Osteoblast (primary cell): ENCODE measurements around the gene GRID1. TPM values are rescaled to one million over a fixed set of nuclear protein-coding genes. Genes with fewer than 3 reads are reported as not detected.

ENCODE experiments used
- DNase-seq: peaks from one replicate; pipeline ENCODE4 v3.0.0; 2011; ENCODE audit warnings: low spot score, mixed read lengths; ENCODE audit not compliant: insufficient read length; ENCODE audit errors: missing footprints
- H2AFZ ChIP-seq: 2 replicates; pipeline ENCODE4 v1.6.0; 2011; ENCODE audit warnings: mild to moderate bottlenecking, low read length
- H3K27ac ChIP-seq: 2 replicates; pipeline ENCODE4 v1.5.1; 2011; ENCODE audit warnings: mild to moderate bottlenecking, low read depth, low read length, moderate library complexity
- H3K27me3 ChIP-seq: 2 replicates; pipeline ENCODE4 v1.6.0; 2012; ENCODE audit warnings: mild to moderate bottlenecking, control low read depth, inconsistent platforms, low read length, moderate library complexity; ENCODE audit not compliant: insufficient read depth
- H3K36me3 ChIP-seq: 2 replicates; pipeline ENCODE4 v1.5.1; 2011; ENCODE audit warnings: mild to moderate bottlenecking, low read length, control low read depth, moderate library complexity; ENCODE audit not compliant: insufficient read depth
- H3K4me1 ChIP-seq: 2 replicates; pipeline ENCODE4 v1.5.1; 2011; ENCODE audit warnings: mild to moderate bottlenecking, low read length, control low read depth, moderate library complexity; ENCODE audit not compliant: insufficient read depth
- H3K4me2 ChIP-seq: 2 replicates; pipeline ENCODE4 v1.6.0; 2011; ENCODE audit warnings: mild to moderate bottlenecking, low read length; ENCODE audit not compliant: insufficient read depth
- H3K4me3 ChIP-seq: fragments of 200-600 bp; sonication (generic); 3 replicates; pipeline ENCODE4 v1.5.1; 2012; ENCODE audit warnings: mild to moderate bottlenecking, low read length, inconsistent platforms; ENCODE audit not compliant: insufficient read depth
- H3K79me2 ChIP-seq: 2 replicates; pipeline ENCODE4 v1.6.0; 2012; ENCODE audit warnings: mild to moderate bottlenecking, low read length, control low read depth, inconsistent platforms; ENCODE audit not compliant: insufficient read depth
- H3K9me3 ChIP-seq: 2 replicates; pipeline ENCODE4 v1.5.1; 2011; ENCODE audit warnings: low read depth, low read length, control low read depth
- H4K20me1 ChIP-seq: 2 replicates; pipeline ENCODE4 v1.6.0; 2012; ENCODE audit warnings: mild to moderate bottlenecking, low read length, control low read depth; ENCODE audit not compliant: insufficient read depth
- CTCF ChIP-seq: IDR thresholded peaks from 2 replicates; pipeline ENCODE4 v1.5.1; 2011; ENCODE audit warnings: mild to moderate bottlenecking, low read depth, low read length, moderate library complexity; ENCODE audit errors: extremely low read depth
- total RNA-seq: library from RNA; depleted of rRNA; stranded (reverse); fragments of >200 nt; gene quantifications from 2 replicates; pipeline ENCODE4 v1.2.3, GENCODE V29; 2012

GRID1 gene
- total RNA-seq, 1 donor, result not detected

GRCh38 chr10:86368046-86368445 is 1.5 kb upstream of the GRID1 start:
- DNase-seq, result no peak
- Histone ChIP-seq H3K79me2 (no peaks in the 10 kb centered on the region), H3K4me2 (no peak overlapping the region), H3K9me3 (no peaks in the 10 kb centered on the region), H3K27ac (no peak overlapping the region), H3K4me3 (no peak overlapping the region), H2AFZ (no peak overlapping the region), H3K27me3 (peaks cover 64% of the 10 kb centered on the region), H3K4me1 (no peaks in the 10 kb centered on the region), H4K20me1 (no peaks in the 10 kb centered on the region), H3K36me3 (no peaks in the 10 kb centered on the region)
- TF ChIP-seq CTCF, result no peak

DNA sequence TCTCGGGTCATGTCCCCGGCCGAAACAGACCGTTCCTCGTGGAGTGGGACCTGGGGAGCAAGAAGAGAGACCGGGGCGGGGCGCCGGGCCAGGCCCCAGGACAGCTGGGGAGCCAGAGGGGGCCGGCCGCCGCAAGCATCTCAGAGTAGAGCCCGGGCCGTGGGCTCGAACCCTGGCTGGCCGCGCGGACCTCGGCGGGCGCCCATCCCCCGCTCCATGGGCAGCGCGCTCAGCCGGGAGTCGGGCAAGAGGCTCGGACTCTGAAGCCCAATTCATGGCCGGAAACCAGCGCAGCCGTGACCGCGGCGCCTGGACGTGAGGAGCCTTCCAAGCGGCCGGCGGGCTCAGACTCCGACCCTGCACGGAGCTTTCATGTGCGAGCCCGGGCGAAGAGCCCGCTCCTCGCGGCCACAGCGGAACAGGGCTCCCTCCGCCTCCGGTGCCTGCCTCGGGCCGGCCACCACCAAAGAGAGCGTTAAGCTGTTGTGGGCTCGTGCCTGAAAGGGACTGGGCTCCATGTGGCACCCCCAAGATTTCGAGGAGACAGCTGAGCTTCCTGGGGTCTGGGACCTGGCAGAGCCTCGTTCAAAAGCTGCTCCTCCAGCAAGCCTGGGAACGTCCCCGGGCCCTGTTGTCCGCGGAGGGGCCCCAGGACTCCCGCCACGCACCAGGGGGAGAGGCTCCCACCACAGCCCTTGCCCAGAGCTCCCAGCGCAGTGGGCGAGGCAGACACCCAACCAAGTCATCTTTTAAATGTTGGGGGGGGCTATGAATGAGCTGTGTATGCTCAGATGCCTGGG is 757 bp upstream of the GRID1 start:
- no peaks in the 10 kb centered on the region for H3K4me1 ChIP-seq
- no peaks in the 10 kb centered on the region for H3K9me3 ChIP-seq
- no peak overlapping the region for H3K27ac ChIP-seq
- DNase-seq, result no peak
- no peaks in the 10 kb centered on the region for H3K36me3 ChIP-seq
- TF ChIP-seq CTCF, result no peak
- no peaks in the 10 kb centered on the region for H3K79me2 ChIP-seq
- H3K4me2 ChIP-seq, result no peak overlapping the region
- H3K4me3 ChIP-seq, result no peak overlapping the region
- no peaks in the 10 kb centered on the region for H4K20me1 ChIP-seq
- peaks cover 65% of the 10 kb centered on the region for H3K27me3 ChIP-seq
- H2AFZ ChIP-seq, result no peak overlapping the region

- Histone ChIP-seq H3K27me3 (peaks cover 63% of the 10 kb centered on the region), H3K27ac (no peak overlapping the region), H3K4me2 (no peak overlapping the region), H2AFZ (no peak overlapping the region), H4K20me1 (no peaks in the 10 kb centered on the region), H3K4me1 (no peaks in the 10 kb centered on the region), H3K36me3 (no peaks in the 10 kb centered on the region), H3K9me3 (no peaks in the 10 kb centered on the region), H3K79me2 (no peaks in the 10 kb centered on the region), H3K4me3 (no peak overlapping the region)
- no peak for DNase-seq
- no peak for TF ChIP-seq CTCF
Observed at GRCh38 chr10:86366902-86367151, 232 bp upstream of the GRID1 start.

DNA sequence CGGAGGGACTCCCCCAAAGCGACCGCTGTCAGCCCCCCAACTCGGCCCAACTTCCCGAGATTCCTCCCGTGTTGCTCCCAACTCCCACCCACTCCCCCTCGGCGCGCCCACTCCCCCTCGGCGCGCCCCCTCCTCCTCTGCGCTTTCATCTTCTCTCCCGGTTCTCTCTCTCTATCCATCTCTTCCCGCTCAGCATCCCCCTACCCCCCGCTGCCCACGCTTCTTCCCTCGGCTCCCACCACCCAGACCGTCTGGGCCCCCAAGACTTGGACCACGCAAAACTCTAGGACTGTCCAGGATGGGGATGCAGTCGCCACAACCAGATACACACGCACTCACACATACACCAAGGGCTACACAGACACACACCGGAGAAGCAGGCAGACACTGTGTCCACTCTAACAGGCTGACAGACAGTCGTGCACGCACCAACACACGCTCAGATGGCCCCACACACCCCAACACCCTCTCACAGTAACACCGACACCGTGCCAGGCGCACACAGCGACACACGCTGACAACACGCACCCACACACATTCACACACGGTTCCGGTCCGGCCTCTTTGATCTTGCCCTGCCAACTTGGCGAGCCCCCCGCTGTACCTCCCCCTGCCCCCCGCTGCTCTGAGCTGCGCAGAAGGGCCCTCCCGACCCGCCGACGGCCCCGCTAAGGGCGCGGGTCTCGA is 1.1 kb downstream of the GRID1 start:
- no peak overlapping the region for H2AFZ ChIP-seq
- no peaks in the 10 kb centered on the region for H4K20me1 ChIP-seq
- no peak overlapping the region for H3K4me2 ChIP-seq
- DNase-seq, result no peak
- H3K36me3 ChIP-seq, result no peaks in the 10 kb centered on the region
- H3K79me2 ChIP-seq, result no peaks in the 10 kb centered on the region
- H3K4me3 ChIP-seq, result no peak overlapping the region
- no peaks in the 10 kb centered on the region for H3K9me3 ChIP-seq
- H3K4me1 ChIP-seq, result no peaks in the 10 kb centered on the region
- TF ChIP-seq CTCF, result no peak
- H3K27ac ChIP-seq, result no peak overlapping the region
- peaks cover 60% of the 10 kb centered on the region for H3K27me3 ChIP-seq
